Thyroid gland (tissue), 4 donors: Measurements from ENCODE around the gene NDUFV3. TPM values are rescaled to one million over a fixed set of nuclear protein-coding genes. Genes with fewer than 3 reads are reported as not detected.
"Not testable (repeated sequence)": the region's sequence is repeated elsewhere in the genome, so short reads cannot be mapped to it uniquely, and the experiment has no call there.

Experiments
- DNase-seq, 2 donors: peaks; one replicate each; pipeline ENCODE4 v3.0.0-alpha.2; 2019
- H3K27ac ChIP-seq, 3 donors: fragments of 200-600 bp; sonication (generic); 1 replicate in 2 of 3; 2 replicates in 1 of 3; pipeline ENCODE4 v1.5.1; 2016 to 2019; ENCODE audit warnings: mild to moderate bottlenecking in 1 of 3, moderate library complexity in 1 of 3
- H3K27me3 ChIP-seq: fragments of 200-600 bp; sonication (generic); one replicate; pipeline ENCODE4 v1.5.1; 2019
- H3K36me3 ChIP-seq, 2 donors: fragments of 200-600 bp; sonication (generic); one replicate each; pipeline ENCODE4 v1.5.1; 2016 to 2019
- H3K4me1 ChIP-seq, 2 donors: fragments of 200-600 bp; sonication (generic); one replicate each; pipeline ENCODE4 v1.5.1; 2017 to 2019
- H3K4me3 ChIP-seq, 3 donors: fragments of 200-600 bp; sonication (generic); replicated peaks in 1 of 3; 1 replicate in 2 of 3; 2 replicates in 1 of 3; pipeline ENCODE4 v1.5.1; 2016; ENCODE audit warnings: mild to moderate bottlenecking in 1 of 3
- H3K9me3 ChIP-seq: fragments of 200-600 bp; sonication (generic); one replicate; pipeline ENCODE4 v1.5.1; 2017
- CTCF ChIP-seq, 6 experiments: fragments of 200-600 bp in 3 of 6; fragments of 450-650 bp in 3 of 6; sonication (generic) in 3 of 6; IDR thresholded peaks; one replicate each; pipeline ENCODE4 v1.5.1; 2016 to 2019; ENCODE audit warnings: antibody characterized with exemption in 6 of 6, mild to moderate bottlenecking in 2 of 6, inconsistent platforms in 1 of 6, moderate library complexity in 1 of 6
- POLR2A ChIP-seq, 2 donors: fragments of 450-650 bp; IDR thresholded peaks; one replicate each; pipeline ENCODE4 v1.6.1; 2017; ENCODE audit warnings: antibody characterized with exemption in 2 of 2, mild to moderate bottlenecking in 2 of 2, moderate library complexity in 1 of 2
- WGBS, 2 donors: methylation state at CpG; one replicate each; pipeline ENCODE4 v1.1.5; 2017; 5-methylcytosine and 5-hydroxymethylcytosine counted together
- intact Hi-C: fragments of 100-400 bp; cut with DNase I; formaldehyde crosslinking; loops from one replicate; pipeline ENCODE4 v1.15.1; 2023
- total RNA-seq, 4 donors: library from RNA; depleted of rRNA; stranded (reverse); fragments of >200 nt; gene quantifications; one replicate each; pipeline ENCODE4 v1.2.3, GENCODE V29; 2016

NDUFV3 gene
- total RNA-seq, 4 donors from 2014 or later = 51.9 to 61.8 (median 55.2) TPM

DNA sequence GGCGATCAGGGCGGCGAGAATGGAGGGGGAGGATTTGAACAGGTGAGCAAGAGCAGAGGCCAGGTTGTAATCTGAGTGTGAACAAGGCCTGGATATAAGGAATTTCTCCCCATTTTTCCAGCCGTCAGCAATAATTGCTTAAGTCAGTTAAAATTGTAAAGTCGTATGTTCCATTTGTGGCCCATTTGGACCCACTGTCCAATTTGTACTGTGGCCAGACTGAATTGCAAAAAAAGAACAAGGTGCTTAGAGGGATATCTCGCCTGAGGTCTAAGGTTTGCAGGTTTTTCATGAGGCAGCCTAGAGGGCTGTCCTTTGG, 31.3 kb downstream of the NDUFV3 start:
- H3K36me3 ChIP-seq = no peaks in the 10 kb centered on the region
- 91 to 92% methylated on average over 6 of the region's 6 CpGs for WGBS, 2 donors
- no peak overlapping the region for H3K4me3 ChIP-seq
- no peak for DNase-seq
- no peak overlapping the region for H3K27ac ChIP-seq
- no peak for TF ChIP-seq POLR2A (IDR thresholded peaks at IDR 0.05)
- no peak for TF ChIP-seq CTCF (IDR thresholded peaks at IDR 0.05)
- no peaks in the 10 kb centered on the region for H3K27me3 ChIP-seq
- H3K4me1 ChIP-seq = peaks cover 5 to 6% of the 10 kb centered on the region in 2 donors
- no peaks in the 10 kb centered on the region for H3K9me3 ChIP-seq
- intact Hi-C loops = loop anchor here (10.0 kb wide), 1 partner anchor 90 kb away; no protein-coding TSS in a partner anchor

GRCh38 chr21:42925114-42925926, 32.2 kb downstream of the NDUFV3 start, which contains the start of gene ERVH48-1:
ERVH48-1 (minus strand) TSS chr21:42925630; CDS start chr21:42919006, 6,624 bp downstream.
- no peak within 1 kb of the TSS for H3K27ac ChIP-seq

GRCh38 chr21:42927474-42928200, 34.5 kb downstream of the NDUFV3 start:
- intact Hi-C loops = loop anchor here (10.0 kb wide), 1 partner anchor 87 kb away; no protein-coding TSS in a partner anchor
- H3K36me3 ChIP-seq, H3K4me3 ChIP-seq, DNase-seq, H3K9me3 ChIP-seq, H3K27ac ChIP-seq, H3K27me3 ChIP-seq: not testable (repeated sequence)
- 88 to 91% methylated on average over 14 to 23 of the region's 23 CpGs for WGBS, 2 donors
- peaks cover 8 to 10% of the 10 kb centered on the region in 2 donors for H3K4me1 ChIP-seq

More at GRCh38 chr21:42925114-42925926, 32.2 kb downstream of the NDUFV3 start, which contains the start of gene ERVH48-1:
- Histone ChIP-seq H3K9me3 (no peaks in the 10 kb centered on the region), H3K4me3 (no peak within 1 kb of the TSS), H3K4me1 (peaks cover 5 to 6% of the 10 kb centered on the region in 2 donors), H3K36me3 (no peaks in the 10 kb centered on the region), H3K27me3 (no peaks in the 10 kb centered on the region)
- WGBS, 2 donors = 92 to 93% methylated on average over 29 of the region's 29 CpGs
- intact Hi-C loops = loop anchor here (10.0 kb wide), 1 partner anchor 89 kb away; no protein-coding TSS in a partner anchor
- no peak for TF ChIP-seq POLR2A (IDR thresholded peaks at IDR 0.05)
- no peak for TF ChIP-seq CTCF (IDR thresholded peaks at IDR 0.05)
- no peak for DNase-seq

DNA sequence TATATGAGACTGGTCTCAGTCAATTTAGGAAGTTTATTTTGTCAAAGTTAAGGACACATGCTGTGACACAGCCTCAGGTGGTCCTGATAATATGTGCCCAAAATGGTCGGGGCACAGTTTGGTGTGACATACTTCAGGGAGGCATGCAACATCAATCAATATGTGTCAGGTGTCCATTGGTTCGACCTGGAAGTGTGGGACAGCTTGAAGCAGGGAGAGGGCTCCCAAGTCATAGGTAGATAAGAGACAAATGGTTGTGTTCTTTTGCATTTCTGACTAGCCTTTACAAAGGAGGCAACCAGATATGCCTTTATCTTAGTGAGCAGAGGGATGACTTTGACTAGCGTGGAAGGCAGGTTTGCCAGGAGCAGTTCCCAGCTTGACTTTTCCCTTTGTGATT, 36.9 kb downstream of the NDUFV3 start:
- Histone ChIP-seq H3K4me1 (peaks cover 3 to 12% of the 10 kb centered on the region in 2 donors), H3K27me3 (no peaks in the 10 kb centered on the region), H3K36me3 (no peaks in the 10 kb centered on the region), H3K4me3 (no peak overlapping the region), H3K9me3 (no peaks in the 10 kb centered on the region), H3K27ac (no peak overlapping the region)
- intact Hi-C loops = loop anchor here (10.0 kb wide), 1 partner anchor 85 kb away; no protein-coding TSS in a partner anchor
- 71 to 78% methylated on average over 3 of the region's 3 CpGs for WGBS, 2 donors
- no peak for DNase-seq
- TF ChIP-seq CTCF (IDR thresholded peaks at IDR 0.05) = no peak
- TF ChIP-seq POLR2A (IDR thresholded peaks at IDR 0.05) = no peak

- TF ChIP-seq POLR2A (IDR thresholded peaks at IDR 0.05) (no peak), CTCF (IDR thresholded peaks at IDR 0.05) (no peak)
- Histone ChIP-seq H3K27me3 (no peaks in the 10 kb centered on the region), H3K9me3 (no peaks in the 10 kb centered on the region), H3K4me1 (peaks cover 3 to 12% of the 10 kb centered on the region in 2 donors), H3K36me3 (no peaks in the 10 kb centered on the region), H3K4me3 (no peak overlapping the region), H3K27ac (peak overlapping the region in 1 of 3 donors; percentile 63)
- DNase-seq = no peak
- intact Hi-C loops = no loop called here
- 88% methylated on average over 13 of the region's 13 CpGs for WGBS, 2 donors
Observed at GRCh38 chr21:42931560-42932235, 38.6 kb downstream of the NDUFV3 start.

DNA sequence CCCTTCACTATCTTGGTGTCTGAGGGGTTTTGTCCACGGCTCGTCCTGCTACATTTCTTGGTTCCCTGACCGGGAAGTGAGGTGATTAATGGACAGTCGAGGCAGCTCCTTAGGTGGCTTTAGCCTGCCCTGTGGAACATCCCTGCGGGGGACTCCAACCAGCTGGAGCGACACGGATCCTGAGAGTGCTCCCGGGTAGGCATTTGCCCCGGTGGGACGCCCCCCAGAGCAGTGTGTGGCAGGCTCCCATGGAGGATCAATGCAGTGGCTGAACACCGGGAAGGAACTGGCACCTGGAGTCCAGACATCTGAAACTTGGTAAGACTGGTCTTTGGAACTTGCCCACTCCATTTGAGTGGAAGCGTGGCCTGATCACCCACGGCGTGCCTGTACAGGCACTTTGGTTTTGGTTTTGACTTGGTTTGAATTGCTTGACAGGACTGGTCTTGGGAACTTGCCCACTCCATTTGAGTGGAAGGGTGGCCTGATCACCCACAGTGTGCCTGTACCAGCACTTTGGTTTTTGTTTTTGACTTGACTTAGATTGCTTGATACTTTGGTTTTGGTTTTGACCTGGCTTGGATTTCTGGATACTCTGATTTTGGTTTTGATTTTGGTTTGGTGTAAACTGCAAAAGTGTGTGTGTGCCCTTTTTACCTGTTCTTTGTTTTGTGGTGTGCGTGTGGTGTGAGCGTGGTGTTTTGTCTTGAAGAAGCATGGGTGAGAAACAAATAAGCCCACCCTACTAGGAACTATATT, 39.4 kb downstream of the NDUFV3 start:
- H3K4me3 ChIP-seq, H3K9me3 ChIP-seq, H3K36me3 ChIP-seq, intact Hi-C loops, H3K27me3 ChIP-seq: not testable (repeated sequence)
- peak; percentile 51 to 53 for DNase-seq
- WGBS, 2 donors = 76 to 78% methylated on average over 9 to 14 of the region's 16 CpGs
- Histone ChIP-seq H3K27ac (peak overlapping the region; percentile 63 to 86 (median 63)), H3K4me1 (peaks cover 3 to 12% of the 10 kb centered on the region in 2 donors)
